AG09319 (cell line): Measurements from ENCODE around the gene ALKBH5.
A peak's percentile ranks its signal among the peaks of the same experiment; 100 is the strongest.

Source experiments
- DNase-seq: peaks from one replicate; pipeline ENCODE4 v3.0.0-alpha.2; 2010; ENCODE audit warnings: low read depth; ENCODE audit errors: extremely low read depth
- CTCF ChIP-seq: IDR thresholded peaks from 2 replicates; pipeline ENCODE4 v1.5.1; 2011; ENCODE audit warnings: low read depth, mild to moderate bottlenecking, inconsistent platforms, low read length, moderate library complexity

Gene ALKBH5

GRCh38 chr17:18245038-18245776 is 61.6 kb downstream of the ALKBH5 start:
- DNase-seq, result no peak
- no peak for TF ChIP-seq CTCF

GRCh38 chr17:18246109-18246725 is 62.6 kb downstream of the ALKBH5 start:
- no peak for TF ChIP-seq CTCF
- DNase-seq, result no peak

- TF ChIP-seq CTCF, result no peak
- no peak for DNase-seq
Measured at GRCh38 chr17:18246880-18247612, 63.4 kb downstream of the ALKBH5 start.

- TF ChIP-seq CTCF, result no peak
- DNase-seq, result no peak
Measured at GRCh38 chr17:18247613-18248001, 64.0 kb downstream of the ALKBH5 start.

GRCh38 chr17:18248300-18248731 is 64.7 kb downstream of the ALKBH5 start:
- DNase-seq, result no peak
- peak; percentile 69 for TF ChIP-seq CTCF

GRCh38 chr17:18248811-18249210 is 65.2 kb downstream of the ALKBH5 start:
- TF ChIP-seq CTCF, result no peak
- no peak for DNase-seq

- TF ChIP-seq CTCF, result no peak
- no peak for DNase-seq
Measured at GRCh38 chr17:18250259-18250658, 66.6 kb downstream of the ALKBH5 start.
